ENCODE measurements around the gene RAI2. TPM values are rescaled to one million over a fixed set of nuclear protein-coding genes. Genes with fewer than 3 reads are reported as not detected.

Gene RAI2
- total RNA-seq (2022; extraction: Qiagen RNA extraction; ENCODE audit: low read depth), result 0.13 to 0.26 TPM (median 0.21 TPM) in 5 replicates

DNA sequence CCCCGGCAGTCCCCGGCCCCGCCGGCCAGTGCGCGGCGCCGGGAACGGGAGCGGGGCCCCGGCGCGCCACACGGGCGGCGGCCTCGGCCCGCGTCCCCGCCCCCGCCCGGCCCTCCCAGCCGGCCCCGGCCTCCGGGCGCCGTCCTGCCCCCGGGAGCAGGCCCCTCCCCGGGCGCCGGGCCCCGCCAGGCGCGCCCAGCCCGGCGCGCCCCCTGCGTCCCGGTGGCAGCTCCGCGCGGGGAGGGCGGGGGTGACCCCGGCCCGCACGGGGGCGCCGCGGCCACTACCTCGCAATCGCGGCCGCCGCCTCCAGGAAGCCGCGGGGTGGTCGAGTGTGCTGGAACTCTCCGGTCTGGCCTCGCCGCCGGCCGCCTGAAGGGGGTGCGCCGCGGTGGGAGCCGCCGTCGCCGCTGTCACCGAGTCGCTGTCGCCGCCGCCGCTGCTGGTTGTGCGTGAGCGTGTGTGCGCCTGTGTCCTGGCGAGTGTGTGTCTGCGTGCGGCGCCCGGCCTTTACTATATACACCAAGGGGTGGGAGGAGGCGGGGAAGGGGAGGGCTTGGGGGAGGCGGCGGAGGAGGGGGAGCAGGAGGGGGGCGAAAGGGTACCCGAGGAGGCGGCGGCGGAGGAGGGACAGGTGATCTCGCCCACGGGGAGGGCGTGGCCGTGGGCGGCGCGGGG lies at the start of gene RAI2:
Gene RAI2, minus strand, starts transcription at position 488 of the 678 bp plus-strand sequence. CDS start 59,288 bp downstream, outside the sequence.

Other genes starting within 250 kb of the RAI2 start
- gene SCML1, start 123.8 kb downstream of the RAI2 start, total RNA-seq (2022; extraction: Qiagen RNA extraction; ENCODE audit: low read depth), result 4.3 to 7.0 TPM (median 6.2 TPM) in 5 replicates

Data from A549 treated with GW870086 at 1 μM for 4 hours (cell line).